Caki2 (cell line): ENCODE results near the gene PDCL3. TPM values are rescaled to one million over a fixed set of nuclear protein-coding genes. Genes with fewer than 3 reads are reported as not detected.
A peak's percentile ranks its signal among the peaks of the same experiment; 100 is the strongest.

Experiments
- DNase-seq: peaks from one replicate; pipeline ENCODE4 v3.0.0-alpha.2; 2015; ENCODE audit warnings: low read depth
- in situ Hi-C: cut with HindIII; loops from 2 replicates; pipeline ENCODE4 v1.10.0; 2016; ENCODE audit warnings: low sequenced_read_pairs, low pct_unique_long_range_greater_than_20kb, mixed read lengths
- total RNA-seq: library from RNA; depleted of rRNA; stranded (reverse); fragments of >200 nt; shearing (Covaris generic); gene quantifications from 2 replicates; pipeline ENCODE4 v1.2.3, GENCODE V29; 2014; ENCODE audit warnings: low replicate concordance

Gene PDCL3
- total RNA-seq, 1 experiment from 2014 or later = 30.4 TPM

GRCh38 chr2:100603414-100603813 is 40.6 kb downstream of the PDCL3 start:
- in situ Hi-C loops = no loop called here
- no peak for DNase-seq

GRCh38 chr2:100603948-100604633 is 41.3 kb downstream of the PDCL3 start:
- in situ Hi-C loops = no loop called here
- DNase-seq = no peak

- DNase-seq = no peak
- in situ Hi-C loops = no loop called here
Observed at GRCh38 chr2:100606332-100606725, 43.5 kb downstream of the PDCL3 start.

- in situ Hi-C loops = no loop called here
- peak; percentile 37 for DNase-seq
Observed at GRCh38 chr2:100606726-100607343, 44.0 kb downstream of the PDCL3 start.

GRCh38 chr2:100610381-100610831 is 47.6 kb downstream of the PDCL3 start:
- in situ Hi-C loops = no loop called here
- peak; percentile 55 for DNase-seq

GRCh38 chr2:100611079-100612029 is 48.6 kb downstream of the PDCL3 start:
- in situ Hi-C loops = no loop called here
- DNase-seq = no peak

- in situ Hi-C loops = no loop called here
- no peak for DNase-seq
Observed at GRCh38 chr2:100612388-100613000, 49.7 kb downstream of the PDCL3 start.

GRCh38 chr2:100613719-100614118 is 50.9 kb downstream of the PDCL3 start:
- in situ Hi-C loops = no loop called here
- DNase-seq = no peak

- no peak for DNase-seq
- in situ Hi-C loops = no loop called here
Observed at GRCh38 chr2:100614455-100615000, 51.7 kb downstream of the PDCL3 start.

GRCh38 chr2:100615471-100615870 is 52.7 kb downstream of the PDCL3 start:
- DNase-seq = peak; percentile 55
- in situ Hi-C loops = no loop called here

GRCh38 chr2:100615886-100616285 is 53.1 kb downstream of the PDCL3 start:
- no peak for DNase-seq
- in situ Hi-C loops = no loop called here

GRCh38 chr2:100616841-100617390 is 54.1 kb downstream of the PDCL3 start:
- in situ Hi-C loops = no loop called here
- DNase-seq = no peak

- in situ Hi-C loops = no loop called here
- no peak for DNase-seq
Observed at GRCh38 chr2:100619951-100620350, 57.2 kb downstream of the PDCL3 start.

GRCh38 chr2:100620481-100620880 is 57.7 kb downstream of the PDCL3 start:
- in situ Hi-C loops = no loop called here
- DNase-seq = no peak

GRCh38 chr2:100621371-100621951 is 58.7 kb downstream of the PDCL3 start:
- DNase-seq = no peak
- in situ Hi-C loops = no loop called here

- in situ Hi-C loops = no loop called here
- DNase-seq = no peak
Observed at GRCh38 chr2:100623033-100623715, 60.4 kb downstream of the PDCL3 start.

- no peak for DNase-seq
- in situ Hi-C loops = no loop called here
Observed at GRCh38 chr2:100623930-100624329, 61.1 kb downstream of the PDCL3 start.
